Activated CD4-positive, alpha-beta T cell treated with anti-CD3 and anti-CD28 coated beads for 1 hour (primary cell): ENCODE measurements around the gene SEC16A.

ENCODE experiments used
- DNase-seq: peaks from one replicate; pipeline ENCODE4 v3.0.0-alpha.2; 2020

Gene SEC16A

GRCh38 chr9:136517012-136517743, 34.3 kb upstream of the SEC16A start:
- no peak for DNase-seq

GRCh38 chr9:136516191-136516654, 33.4 kb upstream of the SEC16A start:
- no peak for DNase-seq

GRCh38 chr9:136515276-136515675, 32.4 kb upstream of the SEC16A start:
- no peak for DNase-seq

- no peak for DNase-seq
Measured at GRCh38 chr9:136514022-136514714, 31.3 kb upstream of the SEC16A start.

DNA sequence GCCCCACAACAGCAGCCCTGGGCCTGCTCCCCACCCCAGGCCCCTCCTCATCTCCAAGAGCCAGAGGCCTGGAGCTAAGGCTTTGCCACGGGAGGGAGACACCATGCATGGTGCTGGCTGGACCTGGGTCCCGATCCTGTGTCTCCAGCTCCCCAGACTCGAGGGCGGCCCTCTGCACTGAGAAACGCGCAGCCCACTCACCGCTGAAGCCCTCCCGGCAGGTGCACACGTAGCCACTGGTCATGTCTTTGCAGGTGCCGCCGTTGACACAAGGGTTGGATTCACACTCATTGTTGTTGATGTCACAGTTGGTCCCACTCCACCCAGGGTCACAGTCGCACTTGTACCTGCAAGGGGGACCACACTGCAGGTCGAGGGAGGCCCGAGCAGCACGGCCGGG, 30.4 kb upstream of the SEC16A start:
- DNase-seq, result no peak

- peak; percentile 29 for DNase-seq
Measured at GRCh38 chr9:136512651-136513071, 29.8 kb upstream of the SEC16A start.

- no peak for DNase-seq
Measured at GRCh38 chr9:136511670-136512592, 29.1 kb upstream of the SEC16A start.

DNA sequence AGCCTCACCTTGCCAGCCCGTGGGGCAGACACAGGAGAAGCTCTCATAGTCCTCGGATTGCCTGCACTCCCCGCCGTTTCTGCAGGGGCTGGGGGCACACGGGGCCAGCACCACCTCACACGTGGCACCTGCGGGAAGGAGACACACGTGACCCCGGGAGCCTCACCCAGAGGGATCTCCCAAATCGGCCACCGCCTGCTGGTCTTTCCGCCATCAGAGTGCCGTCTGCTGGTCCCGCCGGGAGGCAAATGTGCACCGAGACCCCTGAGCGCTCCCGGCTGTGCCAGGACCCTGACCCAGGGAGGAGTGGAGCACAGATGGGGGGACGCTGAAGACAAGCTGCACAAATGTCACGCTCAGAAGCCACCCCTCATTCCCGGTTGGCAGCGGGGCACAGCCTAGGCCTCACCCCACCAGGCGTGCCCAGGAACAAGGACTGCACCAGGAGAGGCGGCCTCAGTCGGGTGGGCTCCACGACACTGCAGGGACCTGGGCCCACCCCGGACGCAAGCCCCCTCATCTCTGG, 28.4 kb upstream of the SEC16A start:
- DNase-seq, result no peak

- DNase-seq, result no peak
Measured at GRCh38 chr9:136510561-136510960, 27.7 kb upstream of the SEC16A start.

DNA sequence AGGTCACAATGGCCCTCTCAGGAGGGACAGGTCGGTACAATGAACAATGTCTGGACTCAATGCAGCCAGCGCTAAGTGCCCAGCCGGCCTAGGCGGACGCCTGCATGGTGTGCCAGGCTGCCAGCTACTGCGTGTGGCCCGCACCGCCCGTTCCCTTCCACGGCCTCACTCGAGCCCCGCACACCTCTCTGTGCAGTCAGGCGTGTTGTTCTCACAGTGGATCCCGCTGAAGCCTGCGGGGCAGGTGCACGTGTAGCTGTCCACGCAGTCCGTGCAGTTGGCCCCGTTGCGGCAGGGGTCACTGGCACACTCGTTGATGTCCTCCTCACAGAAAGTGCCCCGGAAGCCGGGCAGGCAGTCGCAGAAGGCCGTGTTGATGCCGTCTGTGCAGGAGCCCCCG, 26.7 kb upstream of the SEC16A start:
- DNase-seq, result no peak

DNA sequence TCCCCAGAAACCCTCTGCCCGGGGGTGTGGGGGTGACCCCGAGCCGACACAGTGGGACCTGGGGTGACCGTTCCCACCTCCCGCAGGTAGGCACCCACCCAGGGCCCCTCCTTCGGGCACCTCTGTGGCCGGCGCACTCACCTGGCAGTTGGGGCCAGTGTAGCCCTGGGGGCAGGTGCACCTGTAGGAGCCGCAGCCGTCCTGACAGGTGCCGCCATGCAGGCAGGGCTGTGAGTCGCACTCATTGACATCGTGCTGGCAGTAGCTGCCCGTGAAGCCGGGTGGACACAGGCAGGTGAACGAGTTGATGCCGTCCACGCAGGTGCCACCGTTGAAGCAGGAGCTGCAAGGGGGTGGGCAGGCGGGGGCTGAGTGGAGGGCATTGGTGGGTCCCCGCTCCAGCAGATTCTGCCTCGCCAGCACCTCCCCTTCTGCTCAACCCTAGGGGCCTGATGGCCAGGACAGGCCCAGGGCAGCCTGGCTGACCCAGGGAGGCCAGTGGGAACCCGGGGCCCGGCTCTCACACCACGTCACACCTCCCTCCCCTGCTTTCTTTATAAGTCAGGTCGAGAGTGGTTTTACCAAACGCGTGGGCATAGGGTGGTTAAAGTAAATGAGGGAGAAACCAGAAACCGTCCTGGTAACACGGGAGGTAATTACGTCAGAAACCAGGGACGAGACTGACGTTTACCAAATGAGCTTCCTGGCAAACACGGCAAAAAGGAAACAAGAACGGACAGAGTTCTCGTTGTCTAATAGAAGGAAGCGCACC, 26.1 kb upstream of the SEC16A start:
- DNase-seq, result no peak

DNA sequence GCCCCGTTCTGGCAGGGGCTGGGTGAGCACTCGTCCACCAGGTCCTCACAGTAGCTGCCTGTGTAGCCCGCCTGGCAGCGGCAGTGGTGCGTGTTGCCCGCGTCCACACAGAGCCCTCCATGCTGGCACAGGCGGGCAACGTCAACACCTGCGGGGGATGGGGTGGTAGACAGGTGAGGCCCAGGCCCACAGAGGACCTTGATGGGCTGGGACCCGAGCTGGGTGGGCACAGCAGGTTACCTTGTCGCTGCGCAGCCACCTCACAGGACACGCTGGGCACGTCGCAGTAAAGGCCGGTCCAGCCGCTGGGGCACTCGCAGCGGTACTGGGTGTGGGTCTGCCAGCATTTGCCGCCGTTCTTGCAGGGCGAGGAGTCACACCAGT, 25.1 kb upstream of the SEC16A start:
- DNase-seq, result no peak

DNA sequence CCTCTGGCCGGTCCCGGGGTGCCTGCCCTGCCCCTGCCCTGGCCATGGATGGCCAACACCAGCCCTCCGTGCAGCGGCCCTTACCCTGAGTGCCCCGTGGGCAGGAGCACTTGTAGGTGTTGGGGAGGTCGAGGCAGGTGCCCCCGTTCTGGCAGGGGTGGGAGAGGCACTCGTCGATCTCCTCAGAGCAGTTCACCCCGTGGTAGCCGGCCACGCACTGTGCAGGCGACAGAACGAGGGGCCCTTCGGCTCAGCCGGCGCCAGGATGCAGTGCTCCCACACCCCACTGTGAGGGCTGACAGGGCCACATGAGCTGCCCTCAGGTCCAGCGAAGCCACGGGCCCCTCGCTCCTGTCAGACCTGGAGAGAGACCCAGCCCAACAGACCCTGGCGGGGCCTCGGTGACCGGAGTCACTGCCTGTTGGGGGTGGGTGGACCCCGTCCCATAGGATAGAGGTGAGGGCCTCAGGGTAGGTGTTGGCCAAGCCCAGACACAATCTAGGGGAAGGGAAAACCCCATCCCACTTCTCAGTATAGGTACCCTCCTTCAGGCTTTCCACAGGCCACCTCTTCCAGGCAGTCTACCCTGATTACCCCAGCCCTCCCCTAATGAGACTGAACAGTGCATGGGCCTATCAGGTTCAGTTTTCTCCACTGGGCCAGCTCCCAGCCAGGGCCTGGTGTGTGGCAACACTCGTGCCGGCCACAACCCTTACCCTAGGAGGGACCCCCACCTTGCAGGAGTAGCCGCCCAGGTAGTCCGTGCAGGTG, 24.6 kb upstream of the SEC16A start:
- no peak for DNase-seq

GRCh38 chr9:136506425-136506824, 23.6 kb upstream of the SEC16A start:
- DNase-seq, result no peak

DNA sequence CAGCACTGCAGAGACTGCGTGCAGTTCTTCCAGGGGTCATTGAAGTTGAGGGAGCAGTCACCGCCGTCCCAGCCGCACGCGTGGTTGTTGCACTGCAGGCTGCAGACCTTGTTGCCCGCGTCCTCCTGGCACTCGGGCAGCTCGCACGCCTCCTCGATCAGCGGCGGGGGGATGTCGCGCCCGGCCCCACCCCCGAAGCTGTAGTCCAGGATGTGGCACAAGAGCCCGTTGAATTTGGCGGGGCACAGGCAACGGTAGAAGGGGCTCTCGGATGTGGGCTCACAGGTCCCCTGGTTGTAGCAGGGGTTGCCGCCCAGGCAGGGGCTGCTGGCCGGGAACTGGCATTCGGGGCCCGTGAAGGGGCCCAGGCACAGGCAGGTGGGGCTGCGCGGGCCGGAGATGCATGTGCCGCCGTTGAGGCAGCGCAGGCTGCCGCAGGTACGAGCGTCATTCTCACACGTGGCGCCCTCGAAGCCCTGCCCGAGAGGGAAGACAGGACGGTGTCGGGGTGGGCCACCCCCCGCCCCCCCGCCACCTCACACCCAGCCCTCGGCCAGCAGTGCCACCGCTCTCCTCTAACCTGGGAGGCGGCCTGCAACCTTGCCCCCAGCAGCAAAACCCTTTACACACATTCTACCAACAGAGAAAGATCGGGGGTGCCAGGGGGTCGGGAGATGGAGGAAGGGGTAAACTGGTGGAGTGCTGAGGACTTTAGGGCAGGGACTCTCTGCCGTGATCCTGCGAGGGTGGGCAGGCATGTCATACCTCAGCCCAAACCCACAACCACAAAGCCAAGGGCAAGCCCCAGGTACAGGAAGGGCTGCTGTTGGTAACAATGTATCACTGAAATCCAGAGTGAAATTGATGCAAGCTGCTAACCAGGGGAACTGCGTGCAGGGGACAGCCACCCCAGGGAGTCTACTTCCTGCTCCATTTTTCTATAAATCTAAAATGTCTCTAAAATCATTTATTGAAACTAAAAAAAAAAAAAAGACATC, 22.9 kb upstream of the SEC16A start:
- no peak for DNase-seq

GRCh38 chr9:136504512-136505348, 21.9 kb upstream of the SEC16A start:
- no peak for DNase-seq

- DNase-seq, result no peak
Measured at GRCh38 chr9:136502940-136503550, 20.2 kb upstream of the SEC16A start.

- no peak for DNase-seq
Measured at GRCh38 chr9:136502196-136502595, 19.4 kb upstream of the SEC16A start.

DNA sequence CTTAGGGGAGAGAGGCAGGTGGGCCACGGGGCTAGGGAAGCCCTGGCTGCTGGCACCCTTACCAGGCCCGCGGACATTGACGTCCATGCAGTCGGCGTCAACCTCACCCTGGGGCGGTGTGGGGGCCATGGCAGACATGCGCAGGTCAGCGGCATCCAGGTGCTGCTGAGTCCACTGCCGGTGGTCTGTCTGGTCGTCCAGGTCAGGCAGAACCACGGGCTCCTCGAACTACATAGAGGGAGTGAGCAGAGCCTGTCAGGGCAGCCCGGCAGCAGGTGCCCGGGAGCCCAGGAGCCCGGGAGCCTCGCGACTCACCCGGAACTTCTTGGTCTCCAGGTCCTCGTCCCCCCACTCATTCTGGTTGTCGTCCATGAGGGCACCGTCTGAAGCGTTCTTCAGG, 18.8 kb upstream of the SEC16A start:
- DNase-seq, result no peak
